ENCODE results near the gene TSPO. TPM values are rescaled to one million over a fixed set of nuclear protein-coding genes. Genes with fewer than 3 reads are reported as not detected.

The TSPO gene
- total RNA-seq, 1 experiment from 2014 or later, result 604 TPM

DNA sequence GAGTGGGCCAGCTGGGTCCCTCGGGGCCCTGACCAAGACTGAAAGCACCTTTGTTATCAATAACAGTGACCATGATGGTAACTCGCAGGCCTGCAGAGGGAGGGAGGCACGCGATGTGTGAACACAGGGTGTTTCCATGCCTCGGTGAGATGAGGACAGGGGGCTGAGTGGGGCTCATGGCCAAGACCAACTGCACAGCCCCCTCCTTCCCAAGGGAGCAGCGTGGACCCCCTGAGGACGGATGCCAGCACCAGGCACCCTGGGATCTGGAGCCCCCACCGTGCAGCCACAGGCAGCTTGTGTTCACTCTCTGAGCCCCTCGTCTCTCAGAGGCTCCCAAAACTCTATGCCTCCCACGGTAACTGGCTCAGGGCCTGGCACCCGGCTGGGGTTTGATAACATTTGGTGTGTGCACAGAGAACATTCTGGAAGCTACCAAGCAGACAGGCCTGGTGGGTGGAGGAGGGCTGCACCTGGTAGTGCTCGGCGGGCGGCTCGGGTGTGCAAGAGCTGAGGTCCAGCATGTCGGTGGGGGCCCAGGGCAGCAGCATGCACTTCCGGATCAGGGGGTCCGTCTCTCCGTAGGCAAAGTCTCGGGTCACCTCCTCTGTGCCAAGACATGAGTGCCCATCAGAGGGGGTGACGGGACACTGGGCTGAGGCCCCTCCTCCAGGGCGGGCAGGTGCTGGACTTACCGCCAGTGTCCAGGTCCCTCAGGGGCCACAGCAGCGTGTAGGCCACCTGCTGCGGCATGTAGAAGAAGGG lies 28.0 kb downstream of the TSPO start:
- DNase-seq (ENCODE audit: low read depth), result no peak

DNA sequence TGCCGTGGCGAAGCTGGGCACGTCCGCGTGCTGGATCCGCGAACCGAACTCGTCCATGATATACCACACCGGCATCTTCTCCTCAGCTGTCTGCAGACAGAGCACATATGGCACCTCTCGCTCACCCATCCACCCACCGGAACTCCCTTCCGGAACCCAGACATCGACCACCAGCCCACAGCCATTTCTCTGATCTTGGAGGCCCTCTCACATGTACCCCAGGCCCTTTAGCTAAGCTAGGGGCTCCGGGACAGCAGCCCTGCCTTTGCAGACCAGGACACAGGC lies 28.5 kb downstream of the TSPO start:
- DNase-seq (ENCODE audit: low read depth), result no peak

GRCh38 chr22:43180670-43181069 lies 29.3 kb downstream of the TSPO start:
- DNase-seq (ENCODE audit: low read depth), result no peak

- no peak for DNase-seq (ENCODE audit: low read depth)
Measured at GRCh38 chr22:43181321-43182076, 30.1 kb downstream of the TSPO start.

- no peak for DNase-seq (ENCODE audit: low read depth)
Measured at GRCh38 chr22:43182118-43182517, 30.8 kb downstream of the TSPO start.

- no peak for DNase-seq (ENCODE audit: low read depth)
Measured at GRCh38 chr22:43182726-43183125, 31.4 kb downstream of the TSPO start.

- DNase-seq (ENCODE audit: low read depth), result peak; percentile 41
Measured at GRCh38 chr22:43183496-43184277, 32.3 kb downstream of the TSPO start.

DNA sequence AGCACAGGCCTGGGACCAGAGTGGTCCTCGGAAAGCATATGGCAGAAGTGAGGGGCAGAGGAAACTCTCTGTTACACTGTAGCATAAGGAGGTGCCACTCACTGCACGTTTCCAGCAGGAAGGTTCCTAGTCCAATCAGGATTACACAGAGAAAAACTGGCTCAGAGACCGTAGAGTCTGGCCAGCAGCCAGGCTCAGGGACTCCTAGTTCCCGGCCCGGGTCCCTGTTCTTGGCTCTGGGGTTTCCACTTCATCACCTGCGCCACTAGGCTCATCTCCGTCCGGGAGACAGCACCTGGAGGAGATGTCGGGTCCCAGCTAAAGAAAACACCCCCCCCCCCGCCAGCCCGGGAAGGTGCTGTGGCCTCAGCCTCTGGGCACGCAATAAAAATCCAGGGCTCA lies 34.5 kb downstream of the TSPO start:
- peak; percentile 21 for DNase-seq (ENCODE audit: low read depth)

DNA sequence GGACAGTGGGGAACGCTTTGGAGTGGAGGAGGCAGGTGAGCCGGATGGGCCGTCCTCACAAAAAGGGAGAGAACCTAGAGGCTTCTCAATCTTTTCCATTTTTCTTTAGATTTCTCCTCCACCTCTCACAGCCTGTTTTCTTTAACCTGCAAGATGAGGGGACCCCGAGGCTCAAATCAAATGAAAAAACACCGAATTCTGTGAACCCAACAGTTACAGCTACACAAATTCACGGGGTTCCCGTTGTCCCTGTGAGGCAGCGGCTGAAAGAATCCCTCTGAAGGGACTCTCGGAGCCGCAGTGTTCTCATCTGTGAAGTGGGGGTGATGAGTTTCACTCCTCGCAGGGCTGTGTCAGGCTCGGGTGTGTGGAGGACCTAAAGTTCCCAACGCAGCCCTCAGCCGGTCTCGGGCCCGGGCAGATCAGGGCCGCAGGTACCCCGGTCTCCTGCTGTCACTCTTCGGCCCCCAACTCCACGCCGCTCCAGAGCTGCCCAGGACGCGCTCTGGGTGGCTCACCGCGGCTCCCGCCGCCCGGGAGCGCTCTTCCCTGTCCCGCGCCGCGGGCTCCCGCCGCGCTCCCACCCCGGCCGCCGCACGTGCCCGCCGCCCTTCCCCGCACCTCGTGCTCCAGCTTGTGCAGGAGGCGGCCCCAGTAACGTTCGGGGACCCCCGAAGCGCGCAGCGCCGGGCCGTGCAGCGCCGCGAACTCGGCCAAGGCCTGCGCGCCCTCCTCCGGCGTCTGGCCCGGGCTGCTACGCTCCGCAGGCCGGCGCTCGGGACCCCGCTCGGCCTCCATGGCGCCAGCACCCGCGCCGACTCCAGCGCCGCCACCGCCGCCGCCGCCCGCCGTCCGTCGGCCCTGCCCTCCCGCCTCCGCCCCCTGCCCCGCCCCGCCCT lies 35.2 kb downstream of the TSPO start, which contains the start of gene TTLL12:
Gene TTLL12, minus strand, starts transcription at position 863 of the 899 bp plus-strand sequence. Its CDS starts 65 bp downstream, at position 798.
- peak; percentile 27 for DNase-seq (ENCODE audit: low read depth)

- peak; percentile 88 for DNase-seq (ENCODE audit: low read depth)
Measured at GRCh38 chr22:43187171-43188099, 36.1 kb downstream of the TSPO start.

DNA sequence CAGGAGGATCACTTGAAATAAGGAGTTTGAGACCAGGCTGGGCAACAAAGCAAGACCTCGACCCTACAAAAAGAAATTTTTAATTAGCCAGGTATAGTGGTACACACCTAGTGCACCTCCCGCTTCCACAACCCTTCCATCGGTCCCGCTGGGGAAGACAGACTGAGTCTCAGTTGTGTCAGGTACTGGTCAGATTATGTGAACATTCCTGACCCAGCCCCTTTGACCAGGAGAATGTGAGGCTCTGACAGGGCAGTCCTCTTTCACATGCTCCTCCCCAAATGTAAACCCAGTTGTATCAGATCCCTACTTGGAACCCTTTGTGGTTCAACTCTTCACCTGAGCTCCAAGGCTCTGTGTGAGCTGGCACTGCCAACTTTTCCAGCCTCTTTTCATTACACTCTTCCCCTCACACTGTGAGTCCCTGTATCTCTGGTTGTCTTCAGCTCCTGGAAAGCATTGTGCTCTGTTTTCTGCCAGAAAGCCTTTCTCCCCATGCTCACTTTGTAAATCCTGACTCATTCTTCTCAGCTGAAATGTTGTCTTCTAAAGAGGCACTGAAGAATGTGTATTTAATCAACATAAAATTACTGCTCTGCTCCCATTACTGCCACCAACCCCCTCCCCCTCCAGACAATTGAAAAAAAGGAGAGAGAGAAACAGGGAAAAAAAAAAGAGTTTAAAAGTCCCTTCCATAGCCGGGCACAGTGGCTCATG lies 37.6 kb downstream of the TSPO start:
- DNase-seq (ENCODE audit: low read depth), result no peak

DNA sequence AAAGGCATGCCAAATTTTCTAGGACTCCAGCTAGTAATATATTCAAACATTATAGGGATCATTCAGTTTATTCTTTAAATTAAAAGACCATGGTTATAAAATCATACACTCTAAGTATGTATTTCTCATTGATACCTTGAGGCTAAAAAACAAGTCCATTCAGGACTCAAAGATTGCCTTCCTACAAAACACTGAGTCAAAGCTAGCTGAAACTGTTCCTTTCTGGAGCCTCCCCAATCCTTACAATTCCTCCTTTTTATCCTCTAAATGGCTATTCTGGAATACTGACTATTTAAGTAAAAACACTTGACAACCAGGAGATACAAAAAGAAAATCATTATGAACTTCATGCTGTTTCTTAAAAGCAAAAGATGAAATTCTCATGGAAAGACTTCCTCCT lies 40.5 kb downstream of the TSPO start:
- no peak for DNase-seq (ENCODE audit: low read depth)

DNA sequence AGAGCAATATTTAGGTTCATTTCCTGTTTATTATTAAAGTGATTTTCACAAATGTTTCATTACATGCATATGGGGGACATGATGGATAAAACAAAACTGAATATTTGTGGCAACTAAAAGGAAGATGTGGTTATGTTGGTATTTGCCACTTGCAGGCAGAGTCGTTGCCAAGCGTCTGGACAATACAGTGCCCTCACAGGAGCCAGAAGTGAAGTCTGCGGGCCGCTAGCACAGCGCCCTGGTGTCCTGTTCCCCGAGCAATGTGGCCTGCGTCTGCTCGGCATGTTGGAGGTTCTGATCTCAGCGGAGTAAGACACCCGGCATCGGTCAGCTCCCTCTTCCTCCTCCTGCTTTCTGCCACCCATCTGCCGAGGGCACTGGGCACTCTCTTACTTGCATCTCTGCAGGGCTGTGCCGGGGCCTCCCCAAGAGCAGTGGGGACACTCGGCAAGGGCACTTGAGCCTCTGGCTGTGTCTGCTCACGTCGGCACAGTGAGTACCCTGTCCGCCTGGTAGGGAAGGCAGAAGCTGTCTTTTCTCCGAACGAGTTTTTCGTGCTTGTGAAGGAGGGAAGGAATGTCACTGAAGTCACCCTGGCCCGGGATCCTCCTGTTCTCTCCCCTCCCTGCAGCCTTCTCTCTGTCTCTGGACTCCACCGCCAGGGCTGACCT lies 46.0 kb downstream of the TSPO start:
- DNase-seq (ENCODE audit: low read depth), result peak; percentile 38

DNA sequence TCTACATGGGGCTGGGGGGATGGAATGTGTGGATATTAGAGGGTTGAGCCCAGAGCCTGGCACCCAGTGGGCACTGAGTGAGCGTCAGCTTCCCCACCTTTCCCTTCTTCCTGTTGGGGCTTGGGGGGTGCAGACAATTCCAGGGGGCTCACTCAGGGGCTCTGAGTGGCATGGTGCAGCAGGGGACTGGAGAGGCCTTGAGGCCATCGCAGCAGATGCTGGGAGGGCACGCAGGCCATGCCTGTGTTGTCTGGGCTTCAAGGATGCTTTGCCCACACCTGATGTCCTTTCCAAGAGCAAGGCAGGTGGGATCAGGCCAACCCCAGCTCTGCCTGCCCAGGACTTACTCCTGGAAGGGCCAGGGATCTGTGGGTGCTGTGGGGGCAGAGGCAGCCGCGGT lies 46.8 kb downstream of the TSPO start:
- no peak for DNase-seq (ENCODE audit: low read depth)

- DNase-seq (ENCODE audit: low read depth), result no peak
Measured at GRCh38 chr22:43198936-43199335, 47.6 kb downstream of the TSPO start.

- DNase-seq (ENCODE audit: low read depth), result no peak
Measured at GRCh38 chr22:43199541-43199940, 48.2 kb downstream of the TSPO start.

- no peak for DNase-seq (ENCODE audit: low read depth)
Measured at GRCh38 chr22:43200031-43200430, 48.7 kb downstream of the TSPO start.

DNA sequence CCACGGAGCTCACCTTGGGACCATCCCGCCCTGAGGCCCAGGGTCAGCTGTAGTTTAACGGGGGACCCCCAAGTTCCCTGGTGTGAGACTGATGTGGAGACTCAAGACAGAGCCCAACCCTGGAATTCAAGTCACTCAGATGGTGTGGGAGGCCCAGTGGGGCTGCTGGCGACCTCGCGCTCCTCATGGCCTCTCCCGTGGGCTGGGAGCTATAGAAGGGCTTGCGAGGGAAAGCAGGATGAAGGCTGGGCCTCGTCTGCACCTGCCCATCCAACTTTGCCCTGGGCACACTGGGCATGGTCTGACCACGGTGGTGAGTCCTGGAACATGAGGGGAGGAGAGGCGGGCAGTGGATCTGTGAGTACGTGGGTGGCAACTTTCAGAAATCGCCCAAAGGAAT lies 49.2 kb downstream of the TSPO start:
- DNase-seq (ENCODE audit: low read depth), result no peak

All from LHCN-M2 (cell line).